HG03280 (cell line): ENCODE data around the gene TXNDC16.
"Not testable (repeated sequence)": the region's sequence is repeated elsewhere in the genome, so short reads cannot be mapped to it uniquely, and the experiment has no call there.

Experiments used
- ATAC-seq: cut with Tn5 transposase; IDR thresholded peaks from one replicate; pipeline ENCODE4 v1.9.1; 2021; ENCODE audit warnings: mild to moderate bottlenecking, moderate library complexity; ENCODE audit not compliant: unreplicated experiment

TXNDC16 gene

GRCh38 chr14:52545584-52546317 lies 6.6 kb downstream of the TXNDC16 start:
- ATAC-seq = no peak

GRCh38 chr14:52538623-52539022 lies 13.7 kb downstream of the TXNDC16 start:
- no peak for ATAC-seq

GRCh38 chr14:52536269-52536668 lies 16.0 kb downstream of the TXNDC16 start:
- no peak for ATAC-seq

- no peak for ATAC-seq
Observed at GRCh38 chr14:52531481-52531880, 20.8 kb downstream of the TXNDC16 start.

- no peak for ATAC-seq
Observed at GRCh38 chr14:52527052-52527451, 25.3 kb downstream of the TXNDC16 start.

GRCh38 chr14:52522581-52523345 lies 29.5 kb downstream of the TXNDC16 start:
- no peak for ATAC-seq

GRCh38 chr14:52522033-52522432 lies 30.3 kb downstream of the TXNDC16 start:
- ATAC-seq = no peak

GRCh38 chr14:52514046-52514811 lies 38.1 kb downstream of the TXNDC16 start:
- no peak for ATAC-seq

GRCh38 chr14:52513249-52513648 lies 39.1 kb downstream of the TXNDC16 start:
- ATAC-seq = no peak

- no peak for ATAC-seq
Observed at GRCh38 chr14:52494444-52494843, 57.9 kb downstream of the TXNDC16 start.

- ATAC-seq = no peak
Observed at GRCh38 chr14:52485350-52485960, 66.8 kb downstream of the TXNDC16 start.

- ATAC-seq = no peak
Observed at GRCh38 chr14:52481864-52482263, 70.4 kb downstream of the TXNDC16 start.

GRCh38 chr14:52473557-52473956 lies 78.7 kb downstream of the TXNDC16 start:
- ATAC-seq = no peak

- ATAC-seq = no peak
Observed at GRCh38 chr14:52472728-52473127, 79.6 kb downstream of the TXNDC16 start.

- ATAC-seq = not testable (repeated sequence)
Observed at GRCh38 chr14:52472251-52472650, 80.1 kb downstream of the TXNDC16 start.

- ATAC-seq = peak; percentile 64
Observed at GRCh38 chr14:52467515-52468266, 84.6 kb downstream of the TXNDC16 start.

GRCh38 chr14:52464175-52464574 lies 88.1 kb downstream of the TXNDC16 start:
- ATAC-seq = no peak

GRCh38 chr14:52463375-52463774 lies 88.9 kb downstream of the TXNDC16 start:
- no peak for ATAC-seq

- no peak for ATAC-seq
Observed at GRCh38 chr14:52461721-52462120, 90.6 kb downstream of the TXNDC16 start.

GRCh38 chr14:52458721-52459085 lies 93.6 kb downstream of the TXNDC16 start:
- ATAC-seq = no peak
